A172 (cell line): ENCODE measurements around the gene CST9. TPM values are rescaled to one million over a fixed set of nuclear protein-coding genes. Genes with fewer than 3 reads are reported as not detected.
A peak's percentile ranks its signal among the peaks of the same experiment; 100 is the strongest.
"Not testable (repeated sequence)": the region's sequence is repeated elsewhere in the genome, so short reads cannot be mapped to it uniquely, and the experiment has no call there.

Source experiments
- DNase-seq: peaks from one replicate; pipeline ENCODE4 v3.0.0-alpha.2; 2015; ENCODE audit warnings: low spot score
- total RNA-seq: library from RNA; depleted of rRNA; stranded (reverse); fragments of >200 nt; shearing (Covaris generic); gene quantifications from 2 replicates; pipeline ENCODE4 v1.2.3, GENCODE V29; 2014

The CST9 gene
- total RNA-seq, 1 experiment from 2014 or later, result not detected

GRCh38 chr20:23637282-23638221 is 31.8 kb upstream of the CST9 start, which contains the start of gene CST3:
Gene CST3 (minus strand): TSS chr20:23637955. CDS start chr20:23637862, 93 bp downstream.
- DNase-seq, result peak; percentile 87

- no peak for DNase-seq
Observed at GRCh38 chr20:23636908-23637281, 31.2 kb upstream of the CST9 start.

- no peak for DNase-seq
Observed at GRCh38 chr20:23636182-23636907, 30.6 kb upstream of the CST9 start.

- DNase-seq, result not testable (repeated sequence)
Observed at GRCh38 chr20:23635768-23636090, 30.0 kb upstream of the CST9 start.

- no peak for DNase-seq
Observed at GRCh38 chr20:23634985-23635767, 29.5 kb upstream of the CST9 start.

GRCh38 chr20:23634044-23634801 is 28.5 kb upstream of the CST9 start:
- no peak for DNase-seq

- DNase-seq, result no peak
Observed at GRCh38 chr20:23632711-23633573, 27.2 kb upstream of the CST9 start.

- no peak for DNase-seq
Observed at GRCh38 chr20:23631981-23632710, 26.4 kb upstream of the CST9 start.

GRCh38 chr20:23631226-23631822 is 25.6 kb upstream of the CST9 start:
- no peak for DNase-seq

- DNase-seq, result no peak
Observed at GRCh38 chr20:23630392-23630849, 24.7 kb upstream of the CST9 start.

GRCh38 chr20:23629542-23630391 is 24.1 kb upstream of the CST9 start:
- no peak for DNase-seq

GRCh38 chr20:23629017-23629541 is 23.4 kb upstream of the CST9 start:
- peak; percentile 94 for DNase-seq

GRCh38 chr20:23628402-23629016 is 22.8 kb upstream of the CST9 start:
- no peak for DNase-seq

GRCh38 chr20:23627501-23627900 is 21.8 kb upstream of the CST9 start:
- DNase-seq, result no peak

GRCh38 chr20:23626040-23626620 is 20.4 kb upstream of the CST9 start:
- DNase-seq, result peak; percentile 33

GRCh38 chr20:23625236-23625964 is 19.7 kb upstream of the CST9 start:
- no peak for DNase-seq
